ENCODE results near the gene APOD. TPM values are rescaled to one million over a fixed set of nuclear protein-coding genes. Genes with fewer than 3 reads are reported as not detected.

APOD gene
- total RNA-seq, 1 donor from 2014 or later: not detected

GRCh38 chr3:195578565-195578964, 5.2 kb downstream of the APOD start:
- FAIRE-seq: no peak
- H3K27ac Mint-ChIP-seq (ENCODE audit: unreplicated experiment): no peak overlapping the region
- H2AFZ ChIP-seq (ENCODE audit: low read depth, low read length): no peak overlapping the region

GRCh38 chr3:195577645-195578177, 6.0 kb downstream of the APOD start:
- peaks cover 2% of the 10 kb centered on the region for H3K27me3 ChIP-seq (ENCODE audit: insufficient read depth, low read length)
- DNase-seq (ENCODE audit: low read depth) (no peak), FAIRE-seq (no peak)
- no peaks in the 10 kb centered on the region for H4K20me1 ChIP-seq (ENCODE audit: insufficient read depth, low read length)
- H3K36me3 Mint-ChIP-seq (ENCODE audit: low read depth, unreplicated experiment): no peaks in the 10 kb centered on the region
- H3K79me2 ChIP-seq (ENCODE audit: insufficient read depth, low read length): no peaks in the 10 kb centered on the region
- H3K9me3 Mint-ChIP-seq (ENCODE audit: unreplicated experiment): peaks cover 3% of the 10 kb centered on the region
- H3K4me1 ChIP-seq (ENCODE audit: insufficient read depth, low read length): no peaks in the 10 kb centered on the region
- TF ChIP-seq CTCF (IDR thresholded peaks at IDR 0.05; ENCODE audit: insufficient read depth, low read depth, low read length) (no peak), EZH2 (IDR thresholded peaks at IDR 0.05; ENCODE audit: insufficient read depth, low read length) (no peak)
- H3K27me3 Mint-ChIP-seq (ENCODE audit: low read depth, unreplicated experiment): no peaks in the 10 kb centered on the region
- H3K4me3 Mint-ChIP-seq (ENCODE audit: unreplicated experiment): no peak overlapping the region
- H3K4me3 ChIP-seq (ENCODE audit: insufficient read depth, low read depth, low read length): no peak overlapping the region
- H3K4me2 ChIP-seq (ENCODE audit: low read length): no peak overlapping the region
- H3K27ac ChIP-seq (ENCODE audit: low read depth, low read length): no peak overlapping the region
- no peak overlapping the region for H3K27ac Mint-ChIP-seq (ENCODE audit: unreplicated experiment)
- peaks cover 12% of the 10 kb centered on the region for H3K4me1 Mint-ChIP-seq (ENCODE audit: low read depth, unreplicated experiment)
- no peaks in the 10 kb centered on the region for H3K9me3 ChIP-seq (ENCODE audit: insufficient read depth, low read depth, low read length)
- no peak overlapping the region for H3K9ac ChIP-seq (ENCODE audit: low read length)
- H3K36me3 ChIP-seq (ENCODE audit: insufficient read depth, low read length): no peaks in the 10 kb centered on the region
- no peak overlapping the region for H2AFZ ChIP-seq (ENCODE audit: low read depth, low read length)

More at GRCh38 chr3:195578565-195578964, 5.2 kb downstream of the APOD start:
- no peaks in the 10 kb centered on the region for H3K4me1 ChIP-seq (ENCODE audit: insufficient read depth, low read length)
- H3K9me3 ChIP-seq (ENCODE audit: insufficient read depth, low read depth, low read length): no peaks in the 10 kb centered on the region
- H3K4me1 Mint-ChIP-seq (ENCODE audit: low read depth, unreplicated experiment): peaks cover 12% of the 10 kb centered on the region
- DNase-seq (ENCODE audit: low read depth): no peak
- H3K4me3 Mint-ChIP-seq (ENCODE audit: unreplicated experiment): no peak overlapping the region
- peaks cover 2% of the 10 kb centered on the region for H3K27me3 ChIP-seq (ENCODE audit: insufficient read depth, low read length)
- H4K20me1 ChIP-seq (ENCODE audit: insufficient read depth, low read length): no peaks in the 10 kb centered on the region
- no peaks in the 10 kb centered on the region for H3K9me3 Mint-ChIP-seq (ENCODE audit: unreplicated experiment)
- H3K36me3 Mint-ChIP-seq (ENCODE audit: low read depth, unreplicated experiment): no peaks in the 10 kb centered on the region
- no peak overlapping the region for H3K4me2 ChIP-seq (ENCODE audit: low read length)
- H3K9ac ChIP-seq (ENCODE audit: low read length): no peak overlapping the region
- no peaks in the 10 kb centered on the region for H3K36me3 ChIP-seq (ENCODE audit: insufficient read depth, low read length)
- H3K27me3 Mint-ChIP-seq (ENCODE audit: low read depth, unreplicated experiment): no peaks in the 10 kb centered on the region
- H3K79me2 ChIP-seq (ENCODE audit: insufficient read depth, low read length): no peaks in the 10 kb centered on the region
- TF ChIP-seq CTCF (IDR thresholded peaks at IDR 0.05; ENCODE audit: insufficient read depth, low read depth, low read length) (no peak), EZH2 (IDR thresholded peaks at IDR 0.05; ENCODE audit: insufficient read depth, low read length) (no peak)
- H3K4me3 ChIP-seq (ENCODE audit: insufficient read depth, low read depth, low read length): no peak overlapping the region
- no peak overlapping the region for H3K27ac ChIP-seq (ENCODE audit: low read depth, low read length)

- DNase-seq (ENCODE audit: low read depth): no peak
- no peak overlapping the region for H3K4me2 ChIP-seq (ENCODE audit: low read length)
- no peaks in the 10 kb centered on the region for H3K9me3 ChIP-seq (ENCODE audit: insufficient read depth, low read depth, low read length)
- H3K9ac ChIP-seq (ENCODE audit: low read length): no peak overlapping the region
- no peaks in the 10 kb centered on the region for H3K4me1 ChIP-seq (ENCODE audit: insufficient read depth, low read length)
- TF ChIP-seq CTCF (IDR thresholded peaks at IDR 0.05; ENCODE audit: insufficient read depth, low read depth, low read length): no peak
- TF ChIP-seq EZH2 (IDR thresholded peaks at IDR 0.05; ENCODE audit: insufficient read depth, low read length): no peak
- no peaks in the 10 kb centered on the region for H3K79me2 ChIP-seq (ENCODE audit: insufficient read depth, low read length)
- peaks cover 5% of the 10 kb centered on the region for H3K27me3 ChIP-seq (ENCODE audit: insufficient read depth, low read length)
- H3K36me3 ChIP-seq (ENCODE audit: insufficient read depth, low read length): no peaks in the 10 kb centered on the region
- Mint-ChIP-seq H3K4me3 (ENCODE audit: unreplicated experiment) (no peak overlapping the region), H3K9me3 (ENCODE audit: unreplicated experiment) (peaks cover 3% of the 10 kb centered on the region), H3K27ac (ENCODE audit: unreplicated experiment) (no peak overlapping the region), H3K36me3 (ENCODE audit: low read depth, unreplicated experiment) (no peaks in the 10 kb centered on the region), H3K27me3 (ENCODE audit: low read depth, unreplicated experiment) (peaks cover 9% of the 10 kb centered on the region), H3K4me1 (ENCODE audit: low read depth, unreplicated experiment) (no peaks in the 10 kb centered on the region)
- no peak for FAIRE-seq
- H4K20me1 ChIP-seq (ENCODE audit: insufficient read depth, low read length): no peaks in the 10 kb centered on the region
- H2AFZ ChIP-seq (ENCODE audit: low read depth, low read length): no peak overlapping the region
- H3K27ac ChIP-seq (ENCODE audit: low read depth, low read length): no peak overlapping the region
- H3K4me3 ChIP-seq (ENCODE audit: insufficient read depth, low read depth, low read length): no peak overlapping the region
Observed at GRCh38 chr3:195574497-195575304, 9.0 kb downstream of the APOD start.

Measured in astrocyte (in vitro differentiated cells and primary cell).